Thyroid gland (tissue), 4 donors: ENCODE results near the gene TRIM13. TPM values are rescaled to one million over a fixed set of nuclear protein-coding genes. Genes with fewer than 3 reads are reported as not detected.
A peak's percentile ranks its signal among the peaks of the same experiment; 100 is the strongest.

Experiments used
- DNase-seq, 2 donors: peaks; one replicate each; pipeline ENCODE4 v3.0.0-alpha.2; 2019
- H3K27ac ChIP-seq, 3 donors: fragments of 200-600 bp; sonication (generic); 1 replicate in 2 of 3; 2 replicates in 1 of 3; pipeline ENCODE4 v1.5.1; 2016 to 2019; ENCODE audit warnings: mild to moderate bottlenecking in 1 of 3, moderate library complexity in 1 of 3
- H3K27me3 ChIP-seq: fragments of 200-600 bp; sonication (generic); one replicate; pipeline ENCODE4 v1.5.1; 2019
- H3K36me3 ChIP-seq, 2 donors: fragments of 200-600 bp; sonication (generic); one replicate each; pipeline ENCODE4 v1.5.1; 2016 to 2019
- H3K4me1 ChIP-seq, 2 donors: fragments of 200-600 bp; sonication (generic); one replicate each; pipeline ENCODE4 v1.5.1; 2017 to 2019
- H3K4me3 ChIP-seq, 3 donors: fragments of 200-600 bp; sonication (generic); replicated peaks in 1 of 3; 1 replicate in 2 of 3; 2 replicates in 1 of 3; pipeline ENCODE4 v1.5.1; 2016; ENCODE audit warnings: mild to moderate bottlenecking in 1 of 3
- H3K9me3 ChIP-seq: fragments of 200-600 bp; sonication (generic); one replicate; pipeline ENCODE4 v1.5.1; 2017
- POLR2A ChIP-seq, 2 donors: fragments of 450-650 bp; IDR thresholded peaks; one replicate each; pipeline ENCODE4 v1.6.1; 2017; ENCODE audit warnings: antibody characterized with exemption in 2 of 2, mild to moderate bottlenecking in 2 of 2, moderate library complexity in 1 of 2
- WGBS, 2 donors: methylation state at CpG; one replicate each; pipeline ENCODE4 v1.1.5; 2017; 5-methylcytosine and 5-hydroxymethylcytosine counted together
- intact Hi-C: fragments of 100-400 bp; cut with DNase I; formaldehyde crosslinking; loops from one replicate; pipeline ENCODE4 v1.15.1; 2023
- total RNA-seq, 4 donors: library from RNA; depleted of rRNA; stranded (reverse); fragments of >200 nt; gene quantifications; one replicate each; pipeline ENCODE4 v1.2.3, GENCODE V29; 2016
- TF ChIP-seq, protein P1 (sequence below), 6 experiments: fragments of 200-600 bp in 3 of 6; fragments of 450-650 bp in 3 of 6; sonication (generic) in 3 of 6; IDR thresholded peaks; one replicate each; pipeline ENCODE4 v1.5.1; 2016 to 2019; ENCODE audit warnings: antibody characterized with exemption in 6 of 6, mild to moderate bottlenecking in 2 of 6, inconsistent platforms in 1 of 6, moderate library complexity in 1 of 6

Gene TRIM13
- total RNA-seq, 4 donors from 2014 or later: 24.5 to 38.7 (median 29.0) TPM

DNA sequence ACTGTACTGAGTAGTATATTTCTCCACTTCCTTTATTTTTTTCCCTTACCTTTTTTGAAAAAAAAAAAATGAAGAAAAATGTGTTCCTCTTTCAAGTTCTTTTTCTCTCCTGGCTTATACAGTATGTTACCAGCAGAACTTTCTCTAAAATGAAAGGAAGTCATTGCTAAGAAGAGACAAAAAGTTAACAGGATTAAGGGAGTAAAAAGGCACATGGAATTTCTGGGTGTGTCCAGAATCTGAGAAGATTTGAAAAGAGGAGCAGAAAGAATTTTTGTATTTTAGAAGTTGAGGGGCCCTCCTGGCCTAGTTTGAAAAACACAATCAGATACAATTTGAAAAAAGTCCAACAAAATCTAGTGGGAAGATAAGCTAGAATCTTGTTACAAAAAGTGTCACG lies 21.0 kb upstream of the TRIM13 start:
- Histone ChIP-seq H3K9me3 (no peaks in the 10 kb centered on the region), H3K4me3 (no peak overlapping the region), H3K36me3 (no peaks in the 10 kb centered on the region), H3K4me1 (no peaks in the 10 kb centered on the region), H3K27ac (no peak overlapping the region), H3K27me3 (no peaks in the 10 kb centered on the region)
- TF ChIP-seq POLR2A (IDR thresholded peaks at IDR 0.05): no peak
- TF ChIP-seq, protein P1, sequence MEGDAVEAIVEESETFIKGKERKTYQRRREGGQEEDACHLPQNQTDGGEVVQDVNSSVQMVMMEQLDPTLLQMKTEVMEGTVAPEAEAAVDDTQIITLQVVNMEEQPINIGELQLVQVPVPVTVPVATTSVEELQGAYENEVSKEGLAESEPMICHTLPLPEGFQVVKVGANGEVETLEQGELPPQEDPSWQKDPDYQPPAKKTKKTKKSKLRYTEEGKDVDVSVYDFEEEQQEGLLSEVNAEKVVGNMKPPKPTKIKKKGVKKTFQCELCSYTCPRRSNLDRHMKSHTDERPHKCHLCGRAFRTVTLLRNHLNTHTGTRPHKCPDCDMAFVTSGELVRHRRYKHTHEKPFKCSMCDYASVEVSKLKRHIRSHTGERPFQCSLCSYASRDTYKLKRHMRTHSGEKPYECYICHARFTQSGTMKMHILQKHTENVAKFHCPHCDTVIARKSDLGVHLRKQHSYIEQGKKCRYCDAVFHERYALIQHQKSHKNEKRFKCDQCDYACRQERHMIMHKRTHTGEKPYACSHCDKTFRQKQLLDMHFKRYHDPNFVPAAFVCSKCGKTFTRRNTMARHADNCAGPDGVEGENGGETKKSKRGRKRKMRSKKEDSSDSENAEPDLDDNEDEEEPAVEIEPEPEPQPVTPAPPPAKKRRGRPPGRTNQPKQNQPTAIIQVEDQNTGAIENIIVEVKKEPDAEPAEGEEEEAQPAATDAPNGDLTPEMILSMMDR (IDR thresholded peaks at IDR 0.05): no peak
- no peak for DNase-seq
- 86 to 88% methylated on average over 1 of the region's 1 CpG for WGBS, 2 donors
- intact Hi-C loops: loop anchor here (10.0 kb wide), 2 partner anchors 939 to 1089 kb away; no protein-coding TSS in a partner anchor

DNA sequence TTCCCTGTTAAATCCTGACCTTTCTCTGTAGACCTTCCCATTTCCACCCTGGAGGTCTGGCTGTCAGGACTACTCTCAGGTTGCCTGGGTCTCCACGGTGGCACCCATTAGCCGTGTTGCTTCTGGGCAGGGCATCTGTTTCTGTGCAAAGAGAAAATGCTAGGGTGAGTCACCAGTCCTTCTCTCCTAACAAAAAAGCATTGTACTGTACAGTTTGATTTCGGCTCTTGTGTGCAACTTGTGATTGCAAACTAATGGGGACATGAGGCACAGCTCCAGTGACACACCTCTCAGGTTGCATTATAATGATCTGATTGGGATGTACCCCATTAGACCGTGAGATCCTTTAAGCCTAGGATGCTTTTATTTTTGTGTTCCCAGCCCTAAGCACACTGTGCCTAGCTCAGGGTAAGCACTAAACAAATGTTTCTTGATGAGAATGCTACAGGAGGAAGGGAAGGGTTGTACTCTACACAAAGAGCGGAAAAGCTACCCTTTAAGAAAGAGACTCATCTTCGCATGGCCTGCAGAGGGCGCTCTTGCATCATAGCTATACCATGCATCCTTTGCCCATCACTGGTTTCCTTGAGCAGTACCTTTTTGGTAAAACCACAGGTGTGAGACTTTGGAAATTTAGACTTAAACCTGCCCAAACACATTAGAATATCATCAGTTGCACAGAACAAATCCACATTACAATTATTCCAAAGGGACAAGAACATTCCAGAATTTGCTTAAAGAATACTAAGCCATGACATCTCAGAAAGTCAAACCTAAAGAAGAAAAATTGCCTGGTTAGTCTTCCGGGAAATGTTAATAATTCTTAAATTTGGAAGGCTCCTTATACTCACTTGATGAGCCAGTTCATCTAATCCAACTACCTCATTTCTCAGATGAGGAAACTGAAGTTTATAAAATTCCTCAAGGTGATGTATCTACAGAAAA lies 20.3 kb upstream of the TRIM13 start:
- no peaks in the 10 kb centered on the region for H3K9me3 ChIP-seq
- intact Hi-C loops: loop anchor here (10.0 kb wide), 2 partner anchors 938 to 1088 kb away; no protein-coding TSS in a partner anchor
- 53 to 55% methylated on average over 8 of the region's 8 CpGs for WGBS, 2 donors

DNA sequence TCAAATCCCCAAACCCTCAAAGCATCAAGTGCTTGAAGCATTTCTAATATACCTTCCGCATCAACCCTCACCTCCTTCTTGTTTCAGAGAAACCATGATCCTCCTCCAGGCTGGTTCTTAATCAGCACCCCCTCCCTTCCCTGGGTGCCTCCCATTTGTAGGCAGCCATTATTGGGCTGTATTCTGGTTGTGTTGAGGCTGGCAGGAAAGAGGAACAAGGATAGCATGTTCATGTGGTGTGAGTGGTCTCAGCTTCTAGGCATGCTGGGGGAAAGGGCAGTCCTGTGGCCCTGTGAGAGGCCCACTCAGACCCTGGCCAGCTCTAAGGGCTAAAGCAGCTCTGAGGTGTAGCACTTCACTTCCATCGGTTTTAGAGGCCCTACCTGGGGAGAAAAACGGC lies 18.9 kb upstream of the TRIM13 start:
- TF ChIP-seq POLR2A (IDR thresholded peaks at IDR 0.05): no peak
- TF ChIP-seq, protein P1 (IDR thresholded peaks at IDR 0.05): no peak
- H3K36me3 ChIP-seq: no peaks in the 10 kb centered on the region
- no peaks in the 10 kb centered on the region for H3K27me3 ChIP-seq
- DNase-seq: no peak
- no peak overlapping the region for H3K4me3 ChIP-seq
- H3K27ac ChIP-seq: no peak overlapping the region
- H3K4me1 ChIP-seq: no peaks in the 10 kb centered on the region
- H3K9me3 ChIP-seq: no peaks in the 10 kb centered on the region
- WGBS, 2 donors: 56 to 61% methylated on average over 3 of the region's 3 CpGs
- intact Hi-C loops: loop anchor here (10.0 kb wide), 2 partner anchors 937 to 1087 kb away; no protein-coding TSS in a partner anchor

More for the DNA sequence above, 20.3 kb upstream of the TRIM13 start:
- TF ChIP-seq, protein P1 (IDR thresholded peaks at IDR 0.05): peak; percentile 79 to 91 (median 84)
- TF ChIP-seq POLR2A (IDR thresholded peaks at IDR 0.05): no peak
- Histone ChIP-seq H3K4me3 (no peak overlapping the region), H3K36me3 (no peaks in the 10 kb centered on the region), H3K4me1 (no peaks in the 10 kb centered on the region), H3K27me3 (no peaks in the 10 kb centered on the region), H3K27ac (no peak overlapping the region)
- DNase-seq: peak; percentile 68 to 78

DNA sequence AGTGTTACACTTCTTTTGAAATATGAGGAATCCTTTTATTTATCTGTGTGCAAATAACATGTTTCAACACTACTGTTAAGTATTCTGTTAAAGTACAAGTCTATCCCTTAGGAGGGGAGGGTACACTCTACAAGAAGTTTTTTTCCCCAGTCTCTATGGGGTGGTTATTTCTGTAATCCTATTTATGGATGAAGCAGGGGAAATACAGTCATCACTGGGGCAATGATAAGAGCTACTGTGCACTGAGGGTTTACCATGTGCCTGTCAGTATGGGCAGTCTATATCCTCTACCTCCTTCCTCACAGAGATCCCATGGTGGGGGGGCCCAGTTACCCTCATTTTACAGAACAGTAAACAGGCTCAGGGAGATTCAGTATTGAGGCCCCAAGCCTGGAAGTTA lies 16.6 kb upstream of the TRIM13 start:
- H3K9me3 ChIP-seq: no peaks in the 10 kb centered on the region
- DNase-seq: no peak
- no peak for TF ChIP-seq POLR2A (IDR thresholded peaks at IDR 0.05)
- TF ChIP-seq, protein P1 (IDR thresholded peaks at IDR 0.05): no peak
- H3K4me3 ChIP-seq: no peak overlapping the region
- intact Hi-C loops: loop anchor here (5.0 to 10.0 kb wide), 2 partner anchors 545 to 817 kb away; no protein-coding TSS in a partner anchor
- H3K36me3 ChIP-seq: no peaks in the 10 kb centered on the region
- H3K27me3 ChIP-seq: no peaks in the 10 kb centered on the region
- H3K27ac ChIP-seq: no peak overlapping the region
- H3K4me1 ChIP-seq: no peaks in the 10 kb centered on the region

DNA sequence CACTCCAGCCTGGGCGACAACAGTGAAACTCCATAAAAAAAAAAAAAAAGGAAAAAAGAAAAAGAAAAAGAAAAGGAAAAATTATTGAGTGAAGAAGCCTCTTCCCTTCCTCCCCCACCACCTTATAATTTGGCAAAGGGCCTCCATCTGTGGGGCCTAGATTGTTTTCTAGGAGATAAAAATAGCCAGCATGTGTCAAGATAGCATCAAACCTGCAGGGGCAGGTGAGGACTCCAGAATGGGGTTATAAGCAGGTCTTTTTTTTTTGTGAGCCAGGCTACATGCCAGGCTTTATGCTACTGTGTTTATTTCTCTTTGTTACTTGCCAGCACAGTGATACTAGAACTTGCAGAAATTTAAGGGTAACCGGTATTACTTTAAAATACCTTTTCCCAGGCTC lies 11.7 kb upstream of the TRIM13 start:
- WGBS, 2 donors: 71 to 85% methylated on average over 2 of the region's 2 CpGs
- Histone ChIP-seq H3K27ac (no peak overlapping the region), H3K36me3 (no peaks in the 10 kb centered on the region), H3K9me3 (no peaks in the 10 kb centered on the region), H3K27me3 (no peaks in the 10 kb centered on the region), H3K4me3 (no peak overlapping the region), H3K4me1 (no peaks in the 10 kb centered on the region)
- DNase-seq: no peak
- TF ChIP-seq POLR2A (IDR thresholded peaks at IDR 0.05): no peak
- TF ChIP-seq, protein P1 (IDR thresholded peaks at IDR 0.05): no peak
- intact Hi-C loops: loop anchor here (10.0 kb wide), 1 partner anchor 540 kb away; no protein-coding TSS in a partner anchor
